ENCODE measurements around the gene SLC1A4. TPM values are rescaled to one million over a fixed set of nuclear protein-coding genes. Genes with fewer than 3 reads are reported as not detected.

SLC1A4 gene
- total RNA-seq, 2 donors from 2014 or later, result 0.07 to 1.9 TPM

DNA sequence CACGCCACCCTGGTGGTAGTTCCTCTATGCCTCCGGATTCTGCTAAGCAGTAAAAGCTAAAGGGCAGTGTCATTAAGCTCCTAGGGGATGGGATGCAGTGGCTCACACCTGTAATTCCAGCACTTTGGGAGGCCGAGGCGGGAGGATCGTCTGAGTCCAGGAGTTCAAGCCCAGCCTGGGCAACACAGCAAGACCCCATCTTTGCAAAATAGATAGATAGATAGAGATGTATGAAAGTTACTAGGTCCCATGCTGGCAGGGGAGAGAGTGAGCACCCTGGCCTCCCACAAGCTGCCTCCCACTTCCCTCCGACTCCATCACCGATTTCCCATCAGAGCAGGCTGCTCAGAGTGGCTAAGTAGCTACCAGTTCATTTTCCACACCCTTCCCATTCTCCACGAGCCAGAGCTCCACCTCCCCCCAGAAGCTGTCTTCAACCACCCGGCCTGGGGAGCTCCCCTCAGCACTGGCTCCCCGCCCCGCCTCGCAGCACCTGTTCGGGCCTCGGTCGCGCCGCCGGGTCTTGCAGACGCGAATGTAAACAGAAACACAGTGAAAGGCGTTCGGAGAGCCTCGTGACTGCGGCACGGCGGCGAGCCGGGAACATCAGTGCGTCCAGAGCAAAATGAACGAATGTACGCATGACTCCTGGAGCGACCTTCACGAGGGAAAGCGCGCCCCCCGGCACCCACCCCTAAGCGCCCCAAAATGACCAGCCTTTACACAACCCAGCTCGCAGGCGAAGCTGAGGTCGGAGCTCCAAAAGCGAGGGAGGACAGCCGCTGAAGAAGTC lies 66.4 kb downstream of the SLC1A4 start:
- Histone ChIP-seq H3K9me3 (ENCODE audit: control insufficient read depth, low read length) (no peaks in the 10 kb centered on the region), H3K36me3 (ENCODE audit: control insufficient read depth, insufficient read depth, low read length) (no peaks in the 10 kb centered on the region), H3K27me3 (ENCODE audit: control insufficient read depth, insufficient read depth, low read length, poor library complexity, severe bottlenecking) (no peaks in the 10 kb centered on the region), H3K9ac (ENCODE audit: extremely low read depth, low read length, poor library complexity, severe bottlenecking) (peak overlapping the region; percentile 30), H3K27ac (ENCODE audit: low read depth, low read length) (no peak overlapping the region), H3K4me3 (ENCODE audit: low read length) (peak overlapping the region; percentile 88), H3K4me1 (ENCODE audit: control insufficient read depth, insufficient read depth, low read length) (no peaks in the 10 kb centered on the region)
- peak overlapping the region; percentile 85 for H3K4me3 Mint-ChIP-seq
- H3K27ac Mint-ChIP-seq, result peak overlapping the region; percentile 94
- no peak for DNase-seq
- no peaks in the 10 kb centered on the region for H3K9me3 Mint-ChIP-seq
- H3K4me1 Mint-ChIP-seq, result peaks cover 10% of the 10 kb centered on the region
- H3K27me3 Mint-ChIP-seq (ENCODE audit: insufficient read depth), result peaks cover 11% of the 10 kb centered on the region
- no peak for TF ChIP-seq CTCF (conservative IDR thresholded peaks at IDR 0.05)
- peaks cover 17% of the 10 kb centered on the region for H3K36me3 Mint-ChIP-seq (ENCODE audit: low read depth)
- WGBS, 2 experiments (ENCODE audit: insufficient coverage in 1 of 2, insufficient read length in 1 of 2), result 12 to 13% methylated on average over 35 to 42 of the region's 42 CpGs

GRCh38 chr2:65056215-65057053 lies 67.2 kb downstream of the SLC1A4 start, which contains the start of gene CEP68:
Gene CEP68, plus strand, starts transcription at chr2:65056416. Its CDS starts 13,029 bp downstream, at chr2:65069445.
- Mint-ChIP-seq H3K4me3 (peak within 1 kb of the TSS; percentile 85), H3K27ac (peak within 1 kb of the TSS; percentile 94), H3K36me3 (ENCODE audit: low read depth) (peaks cover 12% of the 10 kb centered on the region), H3K4me1 (peaks cover 10% of the 10 kb centered on the region), H3K9me3 (no peaks in the 10 kb centered on the region), H3K27me3 (ENCODE audit: insufficient read depth) (peaks cover 11% of the 10 kb centered on the region)
- 0% methylated on average over 43 to 99 of the region's 99 CpGs for WGBS, 2 experiments (ENCODE audit: insufficient coverage in 1 of 2, insufficient read length in 1 of 2)
- H3K36me3 ChIP-seq (ENCODE audit: control insufficient read depth, insufficient read depth, low read length), result no peaks in the 10 kb centered on the region
- TF ChIP-seq CTCF (conservative IDR thresholded peaks at IDR 0.05), result no peak
- peak within 1 kb of the TSS; percentile 93 for H3K27ac ChIP-seq (ENCODE audit: low read depth, low read length)
- DNase-seq, result peak; percentile 99
- no peaks in the 10 kb centered on the region for H3K4me1 ChIP-seq (ENCODE audit: control insufficient read depth, insufficient read depth, low read length)
- H3K9me3 ChIP-seq (ENCODE audit: control insufficient read depth, low read length), result no peaks in the 10 kb centered on the region
- no peaks in the 10 kb centered on the region for H3K27me3 ChIP-seq (ENCODE audit: control insufficient read depth, insufficient read depth, low read length, poor library complexity, severe bottlenecking)
- peak within 1 kb of the TSS; percentile 71 for H3K9ac ChIP-seq (ENCODE audit: extremely low read depth, low read length, poor library complexity, severe bottlenecking)
- peak within 1 kb of the TSS; percentile 88 for H3K4me3 ChIP-seq (ENCODE audit: low read length)

DNA sequence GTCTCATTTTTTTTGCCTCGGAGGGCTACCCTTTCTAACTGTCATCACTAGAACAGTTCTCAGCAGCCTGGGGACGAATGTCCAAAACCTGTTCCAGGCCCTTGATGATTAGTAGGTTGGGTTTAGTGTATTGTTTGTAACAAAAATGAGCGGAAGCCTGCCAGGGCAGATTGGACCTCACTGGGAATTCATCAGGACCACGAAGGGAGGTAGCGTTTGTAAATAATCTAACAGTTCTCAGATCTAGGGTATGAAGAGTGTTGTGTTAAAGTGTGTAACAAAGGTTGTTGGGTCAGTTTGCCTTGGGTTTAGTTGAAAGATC lies 67.8 kb downstream of the SLC1A4 start:
- Mint-ChIP-seq H3K27ac (peak overlapping the region; percentile 4), H3K4me1 (peaks cover 10% of the 10 kb centered on the region)
- no peaks in the 10 kb centered on the region for H3K9me3 ChIP-seq (ENCODE audit: control insufficient read depth, low read length)

More for the DNA sequence above, 67.8 kb downstream of the SLC1A4 start:
- Mint-ChIP-seq H3K9me3 (no peaks in the 10 kb centered on the region), H3K27me3 (ENCODE audit: insufficient read depth) (peaks cover 11% of the 10 kb centered on the region), H3K36me3 (ENCODE audit: low read depth) (peaks cover 7% of the 10 kb centered on the region), H3K4me3 (peak overlapping the region; percentile 85)
- no peak for DNase-seq
- H3K27ac ChIP-seq (ENCODE audit: low read depth, low read length), result peak overlapping the region; percentile 93
- H3K9ac ChIP-seq (ENCODE audit: extremely low read depth, low read length, poor library complexity, severe bottlenecking), result peak overlapping the region; percentile 71
- TF ChIP-seq CTCF (conservative IDR thresholded peaks at IDR 0.05), result no peak
- WGBS, 2 experiments (ENCODE audit: insufficient coverage in 1 of 2, insufficient read length in 1 of 2), result 8 to 13% methylated on average over 4 to 5 of the region's 5 CpGs
- no peaks in the 10 kb centered on the region for H3K36me3 ChIP-seq (ENCODE audit: control insufficient read depth, insufficient read depth, low read length)
- H3K27me3 ChIP-seq (ENCODE audit: control insufficient read depth, insufficient read depth, low read length, poor library complexity, severe bottlenecking), result no peaks in the 10 kb centered on the region
- no peaks in the 10 kb centered on the region for H3K4me1 ChIP-seq (ENCODE audit: control insufficient read depth, insufficient read depth, low read length)
- peak overlapping the region; percentile 88 for H3K4me3 ChIP-seq (ENCODE audit: low read length)
